Fibroblast of the aortic adventitia (primary cell): ENCODE measurements around the gene FOXC2. TPM values are rescaled to one million over a fixed set of nuclear protein-coding genes. Genes with fewer than 3 reads are reported as not detected.
A peak's percentile ranks its signal among the peaks of the same experiment; 100 is the strongest.

Experiments
- DNase-seq: peaks from one replicate; pipeline ENCODE4 v3.0.0-alpha.2; 2010; ENCODE audit warnings: low read depth
- H3K4me3 ChIP-seq: 2 replicates; pipeline ENCODE4 v1.5.1; 2011; ENCODE audit warnings: low read depth, mild to moderate bottlenecking, control low read depth, low read length, moderate library complexity
- total RNA-seq: library from RNA; depleted of rRNA; stranded (reverse); fragments of >200 nt; gene quantifications from 2 replicates; pipeline ENCODE4 v1.2.3, GENCODE V29; 2012; ENCODE audit warnings: low replicate concordance
- TF ChIP-seq, protein P1 (sequence below): IDR thresholded peaks from 2 replicates; pipeline ENCODE4 v1.5.1; 2011; ENCODE audit warnings: mild to moderate bottlenecking, low read length, control low read depth, inconsistent platforms; ENCODE audit not compliant: insufficient read depth

Gene FOXC2
- total RNA-seq, 1 donor: 5.2 TPM

GRCh38 chr16:86547286-86547685 is 19.3 kb upstream of the FOXC2 start:
- no peak overlapping the region for H3K4me3 ChIP-seq
- TF ChIP-seq, protein P1, sequence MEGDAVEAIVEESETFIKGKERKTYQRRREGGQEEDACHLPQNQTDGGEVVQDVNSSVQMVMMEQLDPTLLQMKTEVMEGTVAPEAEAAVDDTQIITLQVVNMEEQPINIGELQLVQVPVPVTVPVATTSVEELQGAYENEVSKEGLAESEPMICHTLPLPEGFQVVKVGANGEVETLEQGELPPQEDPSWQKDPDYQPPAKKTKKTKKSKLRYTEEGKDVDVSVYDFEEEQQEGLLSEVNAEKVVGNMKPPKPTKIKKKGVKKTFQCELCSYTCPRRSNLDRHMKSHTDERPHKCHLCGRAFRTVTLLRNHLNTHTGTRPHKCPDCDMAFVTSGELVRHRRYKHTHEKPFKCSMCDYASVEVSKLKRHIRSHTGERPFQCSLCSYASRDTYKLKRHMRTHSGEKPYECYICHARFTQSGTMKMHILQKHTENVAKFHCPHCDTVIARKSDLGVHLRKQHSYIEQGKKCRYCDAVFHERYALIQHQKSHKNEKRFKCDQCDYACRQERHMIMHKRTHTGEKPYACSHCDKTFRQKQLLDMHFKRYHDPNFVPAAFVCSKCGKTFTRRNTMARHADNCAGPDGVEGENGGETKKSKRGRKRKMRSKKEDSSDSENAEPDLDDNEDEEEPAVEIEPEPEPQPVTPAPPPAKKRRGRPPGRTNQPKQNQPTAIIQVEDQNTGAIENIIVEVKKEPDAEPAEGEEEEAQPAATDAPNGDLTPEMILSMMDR: no peak
- no peak for DNase-seq

- DNase-seq: no peak
- TF ChIP-seq, protein P1: no peak
- H3K4me3 ChIP-seq: no peak overlapping the region
These were observed 17.3 kb upstream of the FOXC2 start for GRCh38 chr16:86549076-86549892.

- H3K4me3 ChIP-seq: no peak overlapping the region
- TF ChIP-seq, protein P1: no peak
- DNase-seq: no peak
These were observed 16.8 kb upstream of the FOXC2 start for GRCh38 chr16:86549893-86550190.

DNA sequence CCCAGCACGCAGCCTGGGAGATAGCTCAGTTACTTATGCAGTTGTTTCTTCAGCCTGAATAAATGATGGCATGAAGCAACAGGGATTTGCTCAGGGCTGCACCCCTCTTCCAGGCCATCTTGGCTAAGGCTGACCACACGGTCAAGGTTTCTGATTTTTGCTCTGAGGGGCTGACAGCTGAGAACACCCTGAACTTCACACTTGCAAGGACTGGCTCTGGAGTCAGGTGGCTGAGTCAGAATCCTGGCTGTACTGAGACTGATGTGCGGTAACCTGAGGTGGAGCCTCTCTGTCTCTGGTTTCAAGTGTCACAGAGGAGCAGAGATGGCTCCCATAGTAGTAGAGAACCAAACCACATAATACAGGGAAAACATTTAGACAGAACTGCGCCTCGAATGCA is 16.3 kb upstream of the FOXC2 start:
- TF ChIP-seq, protein P1: no peak
- DNase-seq: no peak
- no peak overlapping the region for H3K4me3 ChIP-seq

- H3K4me3 ChIP-seq: no peak overlapping the region
- TF ChIP-seq, protein P1: no peak
These were observed 13.3 kb upstream of the FOXC2 start for GRCh38 chr16:86553356-86553755.

GRCh38 chr16:86554599-86554916 is 12.1 kb upstream of the FOXC2 start:
- no peak for DNase-seq
- H3K4me3 ChIP-seq: peak overlapping the region; percentile 97
- TF ChIP-seq, protein P1: no peak

More at GRCh38 chr16:86553356-86553755, 13.3 kb upstream of the FOXC2 start:
- no peak for DNase-seq
